22Rv1 (cell line): Measurements from ENCODE around the gene CPT2.

Source experiments
- CTCF ChIP-seq: fragments of 450-650 bp; IDR thresholded peaks from 2 replicates; pipeline ENCODE4 v1.5.1; 2017; ENCODE audit warnings: mild to moderate bottlenecking
- ZFX ChIP-seq: fragments of 450-650 bp; IDR thresholded peaks from 2 replicates; pipeline ENCODE4 v1.6.1; 2017; ENCODE audit warnings: antibody characterized with exemption, borderline replicate concordance

- TF ChIP-seq CTCF (no peak), ZFX (no peak)
Observed at GRCh38 chr1:53160924-53161378, 35.7 kb upstream of the CPT2 start.
